Motor neuron (in vitro differentiated cells): ENCODE measurements around the gene SNX33. TPM values are rescaled to one million over a fixed set of nuclear protein-coding genes. Genes with fewer than 3 reads are reported as not detected.
A peak's percentile ranks its signal among the peaks of the same experiment; 100 is the strongest.

Experiments used
- ATAC-seq, 8 experiments: fragments of 200-7000 bp; cut with Tn5 transposase; replicated peaks in 6 of 8; 2 replicates each; pipeline ENCODE4 v1.8.0; 2021; ENCODE audit warnings: mild to moderate bottlenecking in 8 of 8, moderate library complexity in 8 of 8
- H3K27ac ChIP-seq, 2 donors: fragments of 250-450 bp; sonication (Bioruptor Pico); 2 replicates each; pipeline ENCODE4 v1.9.0; 2021; ENCODE audit warnings: antibody characterized with exemption in 2 of 2, mild to moderate bottlenecking in 2 of 2, moderate library complexity in 1 of 2
- H3K4me1 ChIP-seq, 2 donors: fragments of 250-450 bp; sonication (Bioruptor Pico); replicated peaks in 1 of 2; 2 replicates each; pipeline ENCODE4 v1.6.1; 2021; ENCODE audit warnings: antibody characterized with exemption in 2 of 2, mild to moderate bottlenecking in 2 of 2, moderate library complexity in 1 of 2
- H3K4me3 ChIP-seq, 5 donors: fragments of 250-450 bp; sonication (Bioruptor Pico); 2 replicates each; pipeline ENCODE4 v1.9.0; 2021; ENCODE audit warnings: antibody characterized with exemption in 5 of 5, mild to moderate bottlenecking in 5 of 5, moderate library complexity in 4 of 5
- WGBS, 10 experiments: fragments of 450-650 bp; shearing (Covaris generic); methylation state at CpG; one replicate each; pipeline ENCODE4 v1.0.0; 2022; 5-methylcytosine and 5-hydroxymethylcytosine counted together
- in situ Hi-C, 9 experiments: fragments of 400-800 bp; cut with MboI; loops; one replicate each; pipeline ENCODE4 v1.15.0; 2021; ENCODE audit warnings: low sequenced_read_pairs in 9 of 9, low pct_unique_long_range_greater_than_20kb in 2 of 9; ENCODE audit not compliant: unreplicated experiment in 9 of 9
- total RNA-seq, 8 experiments: library from RNA; unstranded; fragments of 300-600 nt; gene quantifications; 2 replicates each; pipeline versions ENCODE4 v1.2.3 to v1.2.4, GENCODE V29; 2022

The SNX33 gene
- total RNA-seq, 8 experiments from 2014 or later = 2.2 to 14.4 (median 5.2) TPM

DNA sequence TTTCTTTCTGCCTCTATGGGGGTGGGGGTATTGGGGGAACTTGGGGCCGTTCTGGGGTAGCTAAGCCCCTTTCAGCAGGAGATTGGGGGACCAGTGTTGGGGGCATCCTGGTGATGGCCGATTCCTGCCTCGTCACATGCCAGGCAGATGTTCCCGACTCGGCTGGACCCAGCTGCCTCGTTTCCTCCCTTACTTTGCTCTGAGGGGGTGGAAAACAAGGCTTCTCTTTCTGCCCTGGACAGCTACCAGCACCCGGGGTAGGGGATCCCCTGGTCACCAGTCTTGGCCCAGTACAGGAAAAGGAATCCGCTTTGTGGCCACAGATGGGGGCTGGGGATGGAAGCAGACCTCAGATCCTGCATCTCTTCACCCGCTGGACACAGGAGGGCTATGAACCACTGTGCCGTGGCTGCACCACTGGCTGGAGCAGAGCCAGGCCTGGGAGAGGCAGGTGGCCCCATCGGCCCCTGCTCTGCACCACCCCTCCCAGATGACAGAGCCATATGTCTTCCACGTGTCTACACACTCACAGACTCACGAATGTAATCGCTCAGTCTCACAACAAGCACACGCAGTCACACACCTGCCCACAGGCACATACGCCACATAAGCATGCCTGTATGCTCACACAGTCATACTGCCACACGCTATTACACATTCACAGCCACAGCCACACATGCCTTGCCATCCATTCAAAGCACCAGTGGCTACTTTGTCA, 12.4 kb downstream of the SNX33 start:
- peak; percentile 6 to 78 (median 60) for ATAC-seq

GRCh38 chr15:75661100-75661755, 13.5 kb downstream of the SNX33 start:
- WGBS, 10 experiments = 6 to 93% (median 81%) methylated on average over 1 to 10 of the region's 14 CpGs; no CpG with 5 or more reads in 4 of the 10 experiments
- ATAC-seq = peak; percentile 40 to 96 (median 64)
- no peak overlapping the region for H3K4me3 ChIP-seq
- no peaks in the 10 kb centered on the region for H3K4me1 ChIP-seq
- in situ Hi-C loops = no loop called here
- H3K27ac ChIP-seq = no peak overlapping the region

More for the DNA sequence above, 12.4 kb downstream of the SNX33 start:
- Histone ChIP-seq H3K4me3 (no peak overlapping the region), H3K4me1 (no peaks in the 10 kb centered on the region), H3K27ac (peak overlapping the region in 1 of 2 donors; percentile 26)
- in situ Hi-C loops = no loop called here
- 27 to 100% (median 73%) methylated on average over 1 to 3 of the region's 17 CpGs; no CpG with 5 or more reads in 4 of the 10 experiments for WGBS, 10 experiments

- Histone ChIP-seq H3K4me3 (no peak overlapping the region), H3K4me1 (no peaks in the 10 kb centered on the region), H3K27ac (no peak overlapping the region)
- no peak for ATAC-seq
- in situ Hi-C loops = no loop called here
- WGBS, 10 experiments = 8 to 100% (median 80%) methylated on average over 1 to 2 of the region's 3 CpGs; no CpG with 5 or more reads in 3 of the 10 experiments
These were observed 14.0 kb downstream of the SNX33 start for GRCh38 chr15:75661756-75662140.

DNA sequence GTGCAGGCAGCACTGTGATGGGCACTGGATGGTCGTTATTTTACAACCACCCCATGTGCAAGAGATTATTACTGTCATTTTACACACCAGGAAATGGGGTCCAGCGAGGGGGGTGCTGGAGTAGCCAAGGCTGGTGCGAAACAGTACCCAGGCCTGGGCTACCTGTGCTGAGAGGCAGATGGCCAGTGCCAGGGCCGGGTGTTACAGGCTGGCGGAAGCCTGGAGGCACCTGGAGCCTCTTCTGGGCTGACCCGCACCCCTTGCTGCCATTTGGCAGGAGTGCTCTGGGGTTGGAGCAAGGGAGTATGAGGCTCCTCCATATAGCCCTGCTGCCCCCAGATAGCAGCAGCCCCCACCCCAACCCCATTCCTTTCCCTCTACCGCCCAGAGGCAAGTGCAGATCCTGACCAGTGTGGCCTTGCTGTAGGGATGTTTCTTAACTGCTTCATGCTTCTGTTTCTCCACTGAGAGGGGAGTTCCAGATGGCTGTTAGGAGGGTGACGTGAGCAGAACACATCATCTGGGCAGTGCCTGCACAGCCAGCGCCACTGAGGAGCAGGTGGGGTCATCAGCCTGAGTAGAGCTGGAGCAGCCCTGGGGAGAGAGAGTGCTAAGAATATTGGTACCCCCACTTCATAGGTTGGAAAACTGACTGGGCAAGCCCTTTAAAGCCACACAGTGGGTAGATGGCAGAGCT, 15.3 kb downstream of the SNX33 start:
- in situ Hi-C loops = no loop called here
- Histone ChIP-seq H3K27ac (no peak overlapping the region), H3K4me3 (no peak overlapping the region), H3K4me1 (no peaks in the 10 kb centered on the region)
- no peak for ATAC-seq
- 73 to 89% methylated on average over 2 to 5 of the region's 9 CpGs; no CpG with 5 or more reads in 8 of the 10 experiments for WGBS, 10 experiments

DNA sequence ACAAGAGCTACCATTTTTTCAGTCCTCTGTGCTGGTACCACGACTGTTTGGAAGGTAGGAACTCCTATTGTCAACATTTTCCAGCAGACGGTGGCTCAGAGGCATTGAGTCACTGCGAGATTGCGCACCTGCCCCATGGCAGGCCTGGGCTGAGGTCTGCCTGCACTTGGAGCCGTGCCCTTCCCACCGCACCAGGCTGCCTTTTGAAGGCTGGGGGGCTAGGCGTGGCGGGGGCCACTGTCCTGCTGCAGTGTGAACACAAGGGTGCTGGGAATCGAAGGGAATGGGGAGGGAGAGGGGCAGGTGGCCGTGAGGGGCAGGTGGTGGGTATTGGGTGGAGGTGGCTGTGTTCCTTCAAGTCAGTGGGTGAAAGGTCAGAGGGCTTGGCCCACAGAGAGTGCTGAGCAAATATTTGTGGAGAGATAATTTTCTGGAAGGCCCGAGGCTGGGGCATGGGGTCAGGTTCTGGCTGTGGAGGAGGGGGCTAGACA, 16.3 kb downstream of the SNX33 start:
- ATAC-seq = no peak
- in situ Hi-C loops = no loop called here
- H3K4me1 ChIP-seq = no peaks in the 10 kb centered on the region
- WGBS, 10 experiments = 33 to 100% (median 83%) methylated on average over 1 to 2 of the region's 11 CpGs; no CpG with 5 or more reads in 7 of the 10 experiments
- no peak overlapping the region for H3K4me3 ChIP-seq
- no peak overlapping the region for H3K27ac ChIP-seq

DNA sequence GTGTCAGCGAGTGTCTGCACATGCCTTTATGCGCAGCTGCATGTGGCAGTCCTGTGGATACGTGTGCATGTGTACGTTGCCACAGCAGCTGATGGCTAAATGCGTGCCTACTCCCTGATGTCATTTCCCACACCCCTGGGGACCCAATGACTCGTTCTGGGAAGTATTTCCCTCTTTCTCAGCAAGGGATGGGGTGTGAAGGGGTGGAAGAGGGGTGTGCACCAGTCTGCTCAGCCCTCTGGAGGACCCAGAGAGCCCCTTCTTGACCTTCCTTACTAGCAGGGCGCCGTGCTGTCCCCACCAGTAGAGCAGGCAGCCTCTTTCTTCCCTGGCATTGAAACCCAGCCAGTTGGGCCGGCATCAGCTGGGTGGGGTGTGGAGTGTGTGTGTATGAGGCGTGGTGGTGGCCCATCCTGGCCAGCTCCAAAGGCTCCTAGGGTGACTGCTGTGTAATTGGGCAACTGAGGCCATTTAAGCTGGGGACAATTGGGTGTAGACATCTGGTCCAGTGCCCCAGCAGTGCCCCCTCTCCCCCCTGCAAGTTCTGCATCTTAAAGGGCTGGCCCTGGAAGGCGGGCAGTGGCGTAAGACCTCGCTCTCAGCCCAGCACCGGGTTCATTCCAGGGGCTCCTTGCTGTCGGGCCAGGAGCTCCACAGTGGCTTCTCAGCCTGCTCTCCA, 19.2 kb downstream of the SNX33 start:
- ATAC-seq = peak; percentile 77 to 94 (median 85)
- Histone ChIP-seq H3K4me1 (no peaks in the 10 kb centered on the region), H3K27ac (no peak overlapping the region), H3K4me3 (no peak overlapping the region)
- in situ Hi-C loops = no loop called here
- WGBS, 10 experiments = 26 to 87% (median 78%) methylated on average over 2 to 5 of the region's 15 CpGs; no CpG with 5 or more reads in 5 of the 10 experiments

GRCh38 chr15:75669191-75669878, 21.6 kb downstream of the SNX33 start:
- Histone ChIP-seq H3K4me3 (no peak overlapping the region), H3K4me1 (peaks cover 0 to 13% of the 10 kb centered on the region in 2 donors), H3K27ac (no peak overlapping the region)
- WGBS, 10 experiments = 77 to 100% (median 80%) methylated on average over 1 to 7 of the region's 14 CpGs; no CpG with 5 or more reads in 7 of the 10 experiments
- ATAC-seq = no peak
- in situ Hi-C loops = no loop called here

DNA sequence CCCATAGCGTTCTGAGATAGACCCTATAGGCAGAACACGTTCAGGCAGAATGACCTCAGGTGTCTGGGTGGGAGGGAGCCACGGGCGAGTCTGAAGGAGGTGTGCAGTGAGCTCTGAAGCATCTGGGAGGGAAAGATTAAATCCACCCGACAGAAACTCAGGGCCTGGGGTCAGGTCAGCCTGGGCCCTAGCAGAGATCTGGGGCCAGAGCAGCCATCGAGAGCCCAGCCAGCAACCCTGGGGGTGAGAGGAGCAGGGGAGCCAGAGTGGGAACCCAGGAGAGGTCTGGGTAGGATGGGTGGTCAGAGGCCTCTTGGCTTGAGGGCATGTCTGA, 22.1 kb downstream of the SNX33 start:
- Histone ChIP-seq H3K4me1 (peaks cover 0 to 13% of the 10 kb centered on the region in 2 donors), H3K4me3 (no peak overlapping the region), H3K27ac (no peak overlapping the region)
- no peak for ATAC-seq
- 92% methylated on average over 4 of the region's 6 CpGs; no CpG with 5 or more reads in 9 of the 10 experiments for WGBS, 10 experiments
- in situ Hi-C loops = no loop called here

- ATAC-seq = no peak
- no peak overlapping the region for H3K27ac ChIP-seq
- H3K4me1 ChIP-seq = peaks cover 0 to 13% of the 10 kb centered on the region in 2 donors
- in situ Hi-C loops = no loop called here
- 29 to 80% (median 41%) methylated on average over 1 to 5 of the region's 11 CpGs; no CpG with 5 or more reads in 4 of the 10 experiments for WGBS, 10 experiments
- no peak overlapping the region for H3K4me3 ChIP-seq
These were observed 24.3 kb downstream of the SNX33 start for GRCh38 chr15:75671730-75672602.

GRCh38 chr15:75672646-75673425, 25.1 kb downstream of the SNX33 start:
- Histone ChIP-seq H3K27ac (no peak overlapping the region), H3K4me3 (no peak overlapping the region), H3K4me1 (peaks cover 0 to 19% of the 10 kb centered on the region in 2 donors)
- WGBS, 10 experiments = 33 to 80% (median 51%) methylated on average over 1 to 8 of the region's 14 CpGs; no CpG with 5 or more reads in 4 of the 10 experiments
- in situ Hi-C loops = no loop called here
- peak; percentile 19 to 74 (median 39) for ATAC-seq
